ENCODE measurements around the gene INTU.
A peak's percentile ranks its signal among the peaks of the same experiment; 100 is the strongest.

- peak in 7 of 11 experiments; percentile 22 to 49 (median 36) for TF ChIP-seq CTCF (IDR thresholded peaks at IDR 0.05 in 8 of 11, conservative IDR thresholded peaks at IDR 0.05 in 3 of 11)
- TF ChIP-seq POLR2A (IDR thresholded peaks at IDR 0.05): no peak
- no peak for TF ChIP-seq POLR2AphosphoS5 (IDR thresholded peaks at IDR 0.05)
These were observed 45.7 kb upstream of the INTU start for GRCh38 chr4:127586922-127587571.

Data from spleen (tissue), 7 donors.